Measurements from ENCODE around the gene MAP6. TPM values are rescaled to one million over a fixed set of nuclear protein-coding genes. Genes with fewer than 3 reads are reported as not detected.

Gene MAP6
- total and polyA plus RNA-seq, 2 of the 13 experiments (the other 11 are each of a cell fraction or from before 2014, with no cell fraction given) = 0.04 TPM; not detected in 1

GRCh38 chr11:75543806-75544205 is 125.0 kb downstream of the MAP6 start:
- no peak overlapping the region for H3K4me3 ChIP-seq (replicated peaks in 1 of 3; ENCODE audit: insufficient read depth in 1 of 3, low read depth in 2 of 3, low read length in 3 of 3)
- H3K4me1 ChIP-seq (ENCODE audit: insufficient read depth, low read length) = peaks cover 15% of the 10 kb centered on the region
- TF ChIP-seq MLX (CRISPR knock-in tag; IDR thresholded peaks at IDR 0.05) = no peak
- no peak for TF ChIP-seq TP53 (CRISPR knock-in tag; conservative IDR thresholded peaks at IDR 0.05)
- peak; percentile 80 for TF ChIP-seq ZNF629 (CRISPR knock-in tag; conservative IDR thresholded peaks at IDR 0.05)
- 0 out of 2 replicates have a peak, but pooled peaks have one; percentile 20 for TF ChIP-seq ZNF646 (CRISPR knock-in tag; IDR thresholded peaks at IDR 0.05)
- H3K79me2 ChIP-seq (ENCODE audit: insufficient read depth, low read length) = no peaks in the 10 kb centered on the region
- in situ Hi-C loops (cut with HindIII; ENCODE audit: extremely low pct_ligation_motif_present, low pct_unique_long_range_greater_than_20kb) = loop anchor here (5.0 kb wide), 1 partner anchor 33 kb away; no protein-coding TSS in a partner anchor
- no peaks in the 10 kb centered on the region for H4K20me1 ChIP-seq (ENCODE audit: insufficient read depth, low read length)
- FAIRE-seq = no peak
- H3K9ac ChIP-seq (ENCODE audit: insufficient read depth, low read depth, low read length) = no peak overlapping the region
- no TSS peak for BruUV-seq (replicated peaks)
- no peaks in the 10 kb centered on the region for H3K36me3 ChIP-seq (replicated peaks in 1 of 2; ENCODE audit: control insufficient read depth in 1 of 2, insufficient read depth in 2 of 2, low read length in 2 of 2)
- CTCF ChIA-PET (ENCODE audit: low intra/inter-chr PET ratio, low total read pairs) = no interaction called here
- H3K9me3 ChIP-seq (ENCODE audit: low read length) = no peaks in the 10 kb centered on the region
- intact Hi-C loops (cut with micrococcal nuclease; ENCODE audit: unreplicated experiment) = no loop called here
- ATAC-seq = no peak
- H2AFZ ChIP-seq (ENCODE audit: low read length) = no peak overlapping the region
- no peak overlapping the region for H3K4me2 ChIP-seq (ENCODE audit: low read depth, low read length)
- H3K27ac ChIP-seq (ENCODE audit: extremely low read length, insufficient read depth, low read length) = no peak overlapping the region
- POLR2A ChIA-PET = no interaction called here
- peaks cover 4 to 23% of the 10 kb centered on the region in 2 experiments for H3K27me3 ChIP-seq (ENCODE audit: control insufficient read depth in 1 of 2, insufficient read depth in 2 of 2, low read length in 2 of 2)
- 66% methylated on average over 5 of the region's 6 CpGs for WGBS (ENCODE audit: low lambda C conversion rate)
- no peak for DNase-seq (ENCODE audit: low spot score)
